SK-N-SH (cell line): Measurements from ENCODE around the gene EHBP1L1.

Experiments
- EP300 ChIP-seq, 2 experiments: IDR thresholded peaks; 2 replicates each; pipeline versions ENCODE4 v1.4.0 to v1.6.1; 2012; ENCODE audit warnings: borderline replicate concordance in 1 of 2, low read depth in 1 of 2, low read length in 1 of 2
- GABPA ChIP-seq: IDR thresholded peaks from 2 replicates; pipeline ENCODE4 v1.4.0; 2012; ENCODE audit warnings: low read depth, mild to moderate bottlenecking
- TF ChIP-seq, protein P1 (sequence below): fragments of 200-600 bp; sonication (generic); IDR thresholded peaks from 2 replicates; pipeline ENCODE4 v1.6.1; 2017; ENCODE audit warnings: antibody characterized with exemption, mild to moderate bottlenecking, moderate library complexity

DNA sequence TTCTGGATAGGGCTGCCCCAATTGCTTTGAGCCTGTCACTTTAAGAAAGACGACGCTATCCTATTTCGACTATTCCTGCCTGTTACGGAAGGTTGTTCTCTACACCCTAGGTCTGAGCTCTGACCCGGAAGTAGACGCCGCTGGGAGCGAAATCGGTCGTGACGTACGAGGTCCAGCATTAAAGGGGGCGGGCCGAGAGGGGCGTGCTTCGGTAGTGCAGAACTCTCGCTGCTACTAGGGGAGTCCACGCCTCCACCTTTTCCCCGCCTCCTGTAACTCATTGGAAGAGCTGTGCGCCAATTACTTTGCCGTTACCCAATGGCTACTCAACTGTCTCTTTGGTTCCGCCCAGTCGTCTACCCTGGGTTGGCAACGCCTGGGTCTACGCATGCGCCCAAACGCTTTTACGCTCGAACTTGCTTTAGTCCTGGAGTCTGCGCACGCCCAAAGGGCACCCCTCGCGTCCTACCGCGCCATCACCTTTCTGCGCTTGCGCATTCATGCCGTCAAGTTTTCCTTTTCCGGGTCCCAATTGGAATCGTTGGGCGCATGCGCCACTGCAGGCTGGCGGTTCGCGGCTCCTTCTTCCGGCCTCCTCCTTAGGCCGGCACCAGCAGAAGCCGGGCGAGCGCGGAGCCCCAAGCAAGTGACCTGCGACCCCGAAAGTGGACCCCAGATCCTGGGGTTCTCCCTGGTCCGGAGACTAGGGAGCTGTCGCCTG lies 39.5 kb downstream of the EHBP1L1 start, which contains the start of gene PCNX3:
- TF ChIP-seq, protein P1, sequence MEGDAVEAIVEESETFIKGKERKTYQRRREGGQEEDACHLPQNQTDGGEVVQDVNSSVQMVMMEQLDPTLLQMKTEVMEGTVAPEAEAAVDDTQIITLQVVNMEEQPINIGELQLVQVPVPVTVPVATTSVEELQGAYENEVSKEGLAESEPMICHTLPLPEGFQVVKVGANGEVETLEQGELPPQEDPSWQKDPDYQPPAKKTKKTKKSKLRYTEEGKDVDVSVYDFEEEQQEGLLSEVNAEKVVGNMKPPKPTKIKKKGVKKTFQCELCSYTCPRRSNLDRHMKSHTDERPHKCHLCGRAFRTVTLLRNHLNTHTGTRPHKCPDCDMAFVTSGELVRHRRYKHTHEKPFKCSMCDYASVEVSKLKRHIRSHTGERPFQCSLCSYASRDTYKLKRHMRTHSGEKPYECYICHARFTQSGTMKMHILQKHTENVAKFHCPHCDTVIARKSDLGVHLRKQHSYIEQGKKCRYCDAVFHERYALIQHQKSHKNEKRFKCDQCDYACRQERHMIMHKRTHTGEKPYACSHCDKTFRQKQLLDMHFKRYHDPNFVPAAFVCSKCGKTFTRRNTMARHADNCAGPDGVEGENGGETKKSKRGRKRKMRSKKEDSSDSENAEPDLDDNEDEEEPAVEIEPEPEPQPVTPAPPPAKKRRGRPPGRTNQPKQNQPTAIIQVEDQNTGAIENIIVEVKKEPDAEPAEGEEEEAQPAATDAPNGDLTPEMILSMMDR, result no peak
- peak; percentile 92 for TF ChIP-seq GABPA
- TF ChIP-seq EP300 (IDR thresholded peaks at IDR 0.05; ENCODE audit: borderline replicate concordance in 1 of 2, low read depth in 1 of 2, low read length in 1 of 2), result peak in 1 of 2 experiments; percentile 39; a peak in 1 of 4 replicates
